Measurements from ENCODE around the gene RPTOR.

RPTOR gene

GRCh38 chr17:80730739-80731138 lies 186.1 kb downstream of the RPTOR start:
- no peak for ATAC-seq
- TF ChIP-seq, protein P1, sequence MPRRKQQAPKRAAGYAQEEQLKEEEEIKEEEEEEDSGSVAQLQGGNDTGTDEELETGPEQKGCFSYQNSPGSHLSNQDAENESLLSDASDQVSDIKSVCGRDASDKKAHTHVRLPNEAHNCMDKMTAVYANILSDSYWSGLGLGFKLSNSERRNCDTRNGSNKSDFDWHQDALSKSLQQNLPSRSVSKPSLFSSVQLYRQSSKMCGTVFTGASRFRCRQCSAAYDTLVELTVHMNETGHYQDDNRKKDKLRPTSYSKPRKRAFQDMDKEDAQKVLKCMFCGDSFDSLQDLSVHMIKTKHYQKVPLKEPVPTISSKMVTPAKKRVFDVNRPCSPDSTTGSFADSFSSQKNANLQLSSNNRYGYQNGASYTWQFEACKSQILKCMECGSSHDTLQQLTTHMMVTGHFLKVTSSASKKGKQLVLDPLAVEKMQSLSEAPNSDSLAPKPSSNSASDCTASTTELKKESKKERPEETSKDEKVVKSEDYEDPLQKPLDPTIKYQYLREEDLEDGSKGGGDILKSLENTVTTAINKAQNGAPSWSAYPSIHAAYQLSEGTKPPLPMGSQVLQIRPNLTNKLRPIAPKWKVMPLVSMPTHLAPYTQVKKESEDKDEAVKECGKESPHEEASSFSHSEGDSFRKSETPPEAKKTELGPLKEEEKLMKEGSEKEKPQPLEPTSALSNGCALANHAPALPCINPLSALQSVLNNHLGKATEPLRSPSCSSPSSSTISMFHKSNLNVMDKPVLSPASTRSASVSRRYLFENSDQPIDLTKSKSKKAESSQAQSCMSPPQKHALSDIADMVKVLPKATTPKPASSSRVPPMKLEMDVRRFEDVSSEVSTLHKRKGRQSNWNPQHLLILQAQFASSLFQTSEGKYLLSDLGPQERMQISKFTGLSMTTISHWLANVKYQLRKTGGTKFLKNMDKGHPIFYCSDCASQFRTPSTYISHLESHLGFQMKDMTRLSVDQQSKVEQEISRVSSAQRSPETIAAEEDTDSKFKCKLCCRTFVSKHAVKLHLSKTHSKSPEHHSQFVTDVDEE (CRISPR knock-in tag; IDR thresholded peaks at IDR 0.05), result no peak
- TF ChIP-seq ZFP3 (CRISPR knock-in tag; IDR thresholded peaks at IDR 0.05) (no peak), OSR1 (CRISPR knock-in tag; IDR thresholded peaks at IDR 0.05) (no peak), ZNF70 (CRISPR knock-in tag; IDR thresholded peaks at IDR 0.05) (no peak), POU6F1 (CRISPR knock-in tag; IDR thresholded peaks at IDR 0.05; ENCODE audit: borderline replicate concordance, low read depth) (no peak), PPARA (CRISPR knock-in tag; IDR thresholded peaks at IDR 0.05; ENCODE audit: borderline replicate concordance) (no peak), TCF4 (CRISPR knock-in tag; IDR thresholded peaks at IDR 0.05; ENCODE audit: borderline replicate concordance) (no peak), RARB (CRISPR knock-in tag; IDR thresholded peaks at IDR 0.05) (no peak)
- TF ChIP-seq, protein P2, sequence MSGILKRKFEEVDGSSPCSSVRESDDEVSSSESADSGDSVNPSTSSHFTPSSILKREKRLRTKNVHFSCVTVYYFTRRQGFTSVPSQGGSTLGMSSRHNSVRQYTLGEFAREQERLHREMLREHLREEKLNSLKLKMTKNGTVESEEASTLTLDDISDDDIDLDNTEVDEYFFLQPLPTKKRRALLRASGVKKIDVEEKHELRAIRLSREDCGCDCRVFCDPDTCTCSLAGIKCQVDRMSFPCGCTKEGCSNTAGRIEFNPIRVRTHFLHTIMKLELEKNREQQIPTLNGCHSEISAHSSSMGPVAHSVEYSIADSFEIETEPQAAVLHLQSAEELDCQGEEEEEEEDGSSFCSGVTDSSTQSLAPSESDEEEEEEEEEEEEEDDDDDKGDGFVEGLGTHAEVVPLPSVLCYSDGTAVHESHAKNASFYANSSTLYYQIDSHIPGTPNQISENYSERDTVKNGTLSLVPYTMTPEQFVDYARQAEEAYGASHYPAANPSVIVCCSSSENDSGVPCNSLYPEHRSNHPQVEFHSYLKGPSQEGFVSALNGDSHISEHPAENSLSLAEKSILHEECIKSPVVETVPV (CRISPR knock-in tag; IDR thresholded peaks at IDR 0.05), result no peak
- TF ChIP-seq, protein P3, sequence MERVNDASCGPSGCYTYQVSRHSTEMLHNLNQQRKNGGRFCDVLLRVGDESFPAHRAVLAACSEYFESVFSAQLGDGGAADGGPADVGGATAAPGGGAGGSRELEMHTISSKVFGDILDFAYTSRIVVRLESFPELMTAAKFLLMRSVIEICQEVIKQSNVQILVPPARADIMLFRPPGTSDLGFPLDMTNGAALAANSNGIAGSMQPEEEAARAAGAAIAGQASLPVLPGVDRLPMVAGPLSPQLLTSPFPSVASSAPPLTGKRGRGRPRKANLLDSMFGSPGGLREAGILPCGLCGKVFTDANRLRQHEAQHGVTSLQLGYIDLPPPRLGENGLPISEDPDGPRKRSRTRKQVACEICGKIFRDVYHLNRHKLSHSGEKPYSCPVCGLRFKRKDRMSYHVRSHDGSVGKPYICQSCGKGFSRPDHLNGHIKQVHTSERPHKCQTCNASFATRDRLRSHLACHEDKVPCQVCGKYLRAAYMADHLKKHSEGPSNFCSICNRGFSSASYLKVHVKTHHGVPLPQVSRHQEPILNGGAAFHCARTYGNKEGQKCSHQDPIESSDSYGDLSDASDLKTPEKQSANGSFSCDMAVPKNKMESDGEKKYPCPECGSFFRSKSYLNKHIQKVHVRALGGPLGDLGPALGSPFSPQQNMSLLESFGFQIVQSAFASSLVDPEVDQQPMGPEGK (CRISPR knock-in tag; IDR thresholded peaks at IDR 0.05; ENCODE audit: borderline replicate concordance), result no peak
- TF ChIP-seq, protein P4, sequence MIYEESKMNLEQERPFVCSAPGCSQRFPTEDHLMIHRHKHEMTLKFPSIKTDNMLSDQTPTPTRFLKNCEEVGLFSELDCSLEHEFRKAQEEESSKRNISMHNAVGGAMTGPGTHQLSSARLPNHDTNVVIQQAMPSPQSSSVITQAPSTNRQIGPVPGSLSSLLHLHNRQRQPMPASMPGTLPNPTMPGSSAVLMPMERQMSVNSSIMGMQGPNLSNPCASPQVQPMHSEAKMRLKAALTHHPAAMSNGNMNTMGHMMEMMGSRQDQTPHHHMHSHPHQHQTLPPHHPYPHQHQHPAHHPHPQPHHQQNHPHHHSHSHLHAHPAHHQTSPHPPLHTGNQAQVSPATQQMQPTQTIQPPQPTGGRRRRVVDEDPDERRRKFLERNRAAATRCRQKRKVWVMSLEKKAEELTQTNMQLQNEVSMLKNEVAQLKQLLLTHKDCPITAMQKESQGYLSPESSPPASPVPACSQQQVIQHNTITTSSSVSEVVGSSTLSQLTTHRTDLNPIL (CRISPR knock-in tag; IDR thresholded peaks at IDR 0.05; ENCODE audit: low read depth), result no peak

- no peak for ATAC-seq
- TF ChIP-seq CSDC2 (CRISPR knock-in tag; IDR thresholded peaks at IDR 0.05) (no peak), TCF4 (CRISPR knock-in tag; IDR thresholded peaks at IDR 0.05; ENCODE audit: borderline replicate concordance) (no peak), ZFP3 (CRISPR knock-in tag; IDR thresholded peaks at IDR 0.05) (no peak)
- TF ChIP-seq, protein P3 (CRISPR knock-in tag; IDR thresholded peaks at IDR 0.05; ENCODE audit: borderline replicate concordance), result no peak
- TF ChIP-seq, protein P4 (CRISPR knock-in tag; IDR thresholded peaks at IDR 0.05; ENCODE audit: low read depth), result no peak
Observed at GRCh38 chr17:80731323-80731722, 186.7 kb downstream of the RPTOR start.

- peak; percentile 97 for ATAC-seq
- TF ChIP-seq, protein P1 (CRISPR knock-in tag; IDR thresholded peaks at IDR 0.05), result no peak
- TF ChIP-seq ZFP3 (CRISPR knock-in tag; IDR thresholded peaks at IDR 0.05), result no peak
- TF ChIP-seq TOX (CRISPR knock-in tag; IDR thresholded peaks at IDR 0.05; ENCODE audit: borderline replicate concordance), result no peak
- TF ChIP-seq TCF4 (CRISPR knock-in tag; IDR thresholded peaks at IDR 0.05; ENCODE audit: borderline replicate concordance), result no peak
- no peak for TF ChIP-seq CSDC2 (CRISPR knock-in tag; IDR thresholded peaks at IDR 0.05)
- TF ChIP-seq ZNF565 (CRISPR knock-in tag; conservative IDR thresholded peaks at IDR 0.05; ENCODE audit: low read depth), result no peak
- no peak for TF ChIP-seq ZNF70 (CRISPR knock-in tag; IDR thresholded peaks at IDR 0.05)
- TF ChIP-seq, protein P4 (CRISPR knock-in tag; IDR thresholded peaks at IDR 0.05; ENCODE audit: low read depth), result no peak
- TF ChIP-seq PPARA (CRISPR knock-in tag; IDR thresholded peaks at IDR 0.05; ENCODE audit: borderline replicate concordance), result no peak
- TF ChIP-seq ISL1 (CRISPR knock-in tag; IDR thresholded peaks at IDR 0.05), result no peak
- TF ChIP-seq, protein P2 (CRISPR knock-in tag; IDR thresholded peaks at IDR 0.05), result no peak
- TF ChIP-seq ZNF8 (CRISPR knock-in tag; IDR thresholded peaks at IDR 0.05), result no peak
Observed at GRCh38 chr17:80732268-80732667, 187.6 kb downstream of the RPTOR start.

Data from SK-N-SH treated with all-trans-retinoic acid at 6 μM for 48 hours (cell line).